ENCODE data around the gene RAPGEF1. TPM values are rescaled to one million over a fixed set of nuclear protein-coding genes. Genes with fewer than 3 reads are reported as not detected.

Gene RAPGEF1
- total and polyA plus RNA-seq, 7 donors = 72.3 to 319 (median 268) TPM

GRCh38 chr9:131627648-131628458 lies 112.0 kb downstream of the RAPGEF1 start:
- TF ChIP-seq CTCF (IDR thresholded peaks at IDR 0.05) = no peak
- no peaks in the 10 kb centered on the region for H3K9me3 ChIP-seq
- peaks cover 2 to 50% of the 10 kb centered on the region in 2 donors for H3K36me3 ChIP-seq (ENCODE audit: insufficient read depth in 1 of 2, low read depth in 1 of 2)
- H3K4me1 ChIP-seq = peaks cover 53% of the 10 kb centered on the region
- intact Hi-C loops (cut with DNase I) = no loop called here
- 29 to 32% (median 29%) methylated on average over 20 to 21 of the region's 21 CpGs for WGBS, 3 donors
- H3K4me3 ChIP-seq = peak overlapping the region; percentile 20
- DNase-seq = peak; percentile 83 to 90
- no peaks in the 10 kb centered on the region for H3K27me3 ChIP-seq (ENCODE audit: insufficient read depth in 3 of 3, low read length in 2 of 3)
- ATAC-seq = peak; percentile 90 to 93 (median 92)
- peak overlapping the region; percentile 79 for H3K27ac ChIP-seq

- Histone ChIP-seq H3K4me1 (peaks cover 56% of the 10 kb centered on the region), H3K36me3 (ENCODE audit: insufficient read depth in 1 of 2, low read depth in 1 of 2) (peaks cover 2 to 56% of the 10 kb centered on the region in 2 donors), H3K4me3 (no peak overlapping the region), H3K27ac (peak overlapping the region; percentile 79), H3K27me3 (ENCODE audit: insufficient read depth in 3 of 3, low read length in 2 of 3) (no peaks in the 10 kb centered on the region), H3K9me3 (no peaks in the 10 kb centered on the region)
- intact Hi-C loops (cut with DNase I) = no loop called here
- no peak for TF ChIP-seq CTCF (IDR thresholded peaks at IDR 0.05)
- WGBS, 3 donors = 82 to 88% (median 85%) methylated on average over 8 of the region's 8 CpGs
- ATAC-seq (no peak), DNase-seq (no peak)
Measured at GRCh38 chr9:131627326-131627647, 112.6 kb downstream of the RAPGEF1 start.

- ATAC-seq (no peak), DNase-seq (no peak)
- intact Hi-C loops (cut with DNase I) = no loop called here
- 86 to 88% (median 86%) methylated on average over 28 of the region's 28 CpGs for WGBS, 3 donors
- Histone ChIP-seq H3K27me3 (ENCODE audit: insufficient read depth in 3 of 3, low read length in 2 of 3) (no peaks in the 10 kb centered on the region), H3K36me3 (ENCODE audit: insufficient read depth in 1 of 2, low read depth in 1 of 2) (peaks cover 3 to 68% of the 10 kb centered on the region in 2 donors), H3K9me3 (no peaks in the 10 kb centered on the region), H3K4me3 (no peak overlapping the region), H3K27ac (peak overlapping the region; percentile 79), H3K4me1 (peaks cover 58% of the 10 kb centered on the region)
- TF ChIP-seq CTCF (IDR thresholded peaks at IDR 0.05) = no peak
Measured at GRCh38 chr9:131625790-131626670, 113.8 kb downstream of the RAPGEF1 start.

- no peaks in the 10 kb centered on the region for H3K27me3 ChIP-seq (ENCODE audit: insufficient read depth in 3 of 3, low read length in 2 of 3)
- peaks cover 54% of the 10 kb centered on the region for H3K4me1 ChIP-seq
- H3K9me3 ChIP-seq = no peaks in the 10 kb centered on the region
- H3K36me3 ChIP-seq (ENCODE audit: insufficient read depth in 1 of 2, low read depth in 1 of 2) = peaks cover 4 to 74% of the 10 kb centered on the region in 2 donors
- no peak for TF ChIP-seq CTCF (IDR thresholded peaks at IDR 0.05)
- ATAC-seq (no peak), DNase-seq (no peak)
- intact Hi-C loops (cut with DNase I) = no loop called here
- H3K4me3 ChIP-seq = no peak overlapping the region
- H3K27ac ChIP-seq = no peak overlapping the region
- WGBS, 3 donors = 57 to 71% (median 62%) methylated on average over 6 of the region's 6 CpGs
Measured at GRCh38 chr9:131625508-131625787, 114.4 kb downstream of the RAPGEF1 start.

Data from psoas muscle (tissue), 8 donors.